C4-2B (cell line): Measurements from ENCODE around the gene LRRC71.

Experiments
- H3K27ac ChIP-seq: fragments of 450-650 bp; 2 replicates; pipeline ENCODE4 v1.5.1; 2017
- CTCF ChIP-seq: fragments of 450-650 bp; conservative IDR thresholded peaks from 2 replicates; pipeline ENCODE4 v1.5.1; 2017; ENCODE audit warnings: mild to moderate bottlenecking
- ZFX ChIP-seq: fragments of 450-650 bp; IDR thresholded peaks from 2 replicates; pipeline ENCODE4 v1.6.1; 2017

LRRC71 gene

GRCh38 chr1:156897078-156897825 lies 23.2 kb upstream of the LRRC71 start:
- no peak overlapping the region for H3K27ac ChIP-seq
- TF ChIP-seq ZFX = no peak
- no peak for TF ChIP-seq CTCF

- no peak for TF ChIP-seq CTCF
- H3K27ac ChIP-seq = no peak overlapping the region
These were observed 22.3 kb upstream of the LRRC71 start for GRCh38 chr1:156898161-156898566.

- no peak overlapping the region for H3K27ac ChIP-seq
- TF ChIP-seq CTCF (no peak), ZFX (no peak)
These were observed 21.3 kb upstream of the LRRC71 start for GRCh38 chr1:156898971-156899664.

- H3K27ac ChIP-seq = no peak overlapping the region
- TF ChIP-seq CTCF (no peak), ZFX (no peak)
These were observed 20.3 kb upstream of the LRRC71 start for GRCh38 chr1:156899956-156900718.

- no peak for TF ChIP-seq CTCF
- no peak for TF ChIP-seq ZFX
- H3K27ac ChIP-seq = no peak overlapping the region
These were observed 19.4 kb upstream of the LRRC71 start for GRCh38 chr1:156900896-156901589.

GRCh38 chr1:156901590-156901900 lies 18.9 kb upstream of the LRRC71 start:
- no peak overlapping the region for H3K27ac ChIP-seq
- TF ChIP-seq CTCF (no peak), ZFX (no peak)
